Lower leg skin (tissue), 4 donors: ENCODE data around the gene VPS51. TPM values are rescaled to one million over a fixed set of nuclear protein-coding genes. Genes with fewer than 3 reads are reported as not detected.

Source experiments
- DNase-seq, 2 donors: peaks; one replicate each; pipeline ENCODE4 v3.0.0-alpha.2; 2019; ENCODE audit warnings: low spot score in 2 of 2
- H3K4me3 ChIP-seq: fragments of 200-600 bp; sonication (generic); 2 replicates; pipeline ENCODE4 v1.5.1; 2017; ENCODE audit warnings: mild to moderate bottlenecking, low read depth; ENCODE audit not compliant: poor library complexity, severe bottlenecking
- POLR2A ChIP-seq, 2 donors: fragments of 450-650 bp; IDR thresholded peaks; one replicate each; pipeline ENCODE4 v1.6.1; 2016 to 2017; ENCODE audit warnings: antibody characterized with exemption in 2 of 2, mild to moderate bottlenecking in 1 of 2, moderate library complexity in 1 of 2
- WGBS, 2 donors: methylation state at CpG; one replicate each; pipeline ENCODE4 v1.1.5; 2018; 5-methylcytosine and 5-hydroxymethylcytosine counted together
- intact Hi-C: fragments of 100-400 bp; cut with DNase I; formaldehyde crosslinking; loops from one replicate; pipeline ENCODE4 v1.15.0; 2023; ENCODE audit warnings: low total_unique reads
- total RNA-seq, 4 donors: library from RNA; depleted of rRNA; stranded (reverse); fragments of >200 nt; gene quantifications; one replicate each; pipeline ENCODE4 v1.1.0, GENCODE V29; 2016
- TF ChIP-seq, protein P1 (sequence below), 3 donors: fragments of 450-650 bp; IDR thresholded peaks; one replicate each; pipeline ENCODE4 v1.5.1; 2016; ENCODE audit warnings: antibody characterized with exemption in 3 of 3, mild to moderate bottlenecking in 3 of 3, moderate library complexity in 2 of 3

Gene VPS51
- total RNA-seq, 4 donors from 2014 or later: 373 to 932 (median 648) TPM

DNA sequence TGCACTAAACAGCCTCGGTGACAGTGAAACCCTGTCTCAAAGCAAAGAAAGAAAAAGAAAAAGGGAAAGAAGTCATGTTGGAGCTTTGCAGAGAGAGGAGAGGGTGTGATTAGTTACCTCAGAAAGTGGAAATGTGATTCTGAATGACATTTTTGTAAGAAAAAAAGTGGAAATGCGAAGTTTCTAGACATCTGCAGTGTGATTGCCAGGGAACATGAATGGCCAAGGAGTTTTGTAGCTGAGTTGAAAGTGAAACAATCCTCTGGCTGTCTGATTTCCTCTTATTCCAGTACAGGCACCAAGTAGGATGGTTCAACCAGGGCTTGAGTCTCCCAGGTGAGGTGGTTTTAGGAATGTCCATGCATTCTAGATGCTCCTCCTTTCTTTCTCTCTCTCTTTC is 56.1 kb downstream of the VPS51 start:
- TF ChIP-seq, protein P1, sequence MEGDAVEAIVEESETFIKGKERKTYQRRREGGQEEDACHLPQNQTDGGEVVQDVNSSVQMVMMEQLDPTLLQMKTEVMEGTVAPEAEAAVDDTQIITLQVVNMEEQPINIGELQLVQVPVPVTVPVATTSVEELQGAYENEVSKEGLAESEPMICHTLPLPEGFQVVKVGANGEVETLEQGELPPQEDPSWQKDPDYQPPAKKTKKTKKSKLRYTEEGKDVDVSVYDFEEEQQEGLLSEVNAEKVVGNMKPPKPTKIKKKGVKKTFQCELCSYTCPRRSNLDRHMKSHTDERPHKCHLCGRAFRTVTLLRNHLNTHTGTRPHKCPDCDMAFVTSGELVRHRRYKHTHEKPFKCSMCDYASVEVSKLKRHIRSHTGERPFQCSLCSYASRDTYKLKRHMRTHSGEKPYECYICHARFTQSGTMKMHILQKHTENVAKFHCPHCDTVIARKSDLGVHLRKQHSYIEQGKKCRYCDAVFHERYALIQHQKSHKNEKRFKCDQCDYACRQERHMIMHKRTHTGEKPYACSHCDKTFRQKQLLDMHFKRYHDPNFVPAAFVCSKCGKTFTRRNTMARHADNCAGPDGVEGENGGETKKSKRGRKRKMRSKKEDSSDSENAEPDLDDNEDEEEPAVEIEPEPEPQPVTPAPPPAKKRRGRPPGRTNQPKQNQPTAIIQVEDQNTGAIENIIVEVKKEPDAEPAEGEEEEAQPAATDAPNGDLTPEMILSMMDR (IDR thresholded peaks at IDR 0.05): no peak
- no peak for DNase-seq
- 64 to 68% methylated on average over 2 of the region's 2 CpGs for WGBS, 2 donors
- no peak overlapping the region for H3K4me3 ChIP-seq
- intact Hi-C loops: no loop called here

DNA sequence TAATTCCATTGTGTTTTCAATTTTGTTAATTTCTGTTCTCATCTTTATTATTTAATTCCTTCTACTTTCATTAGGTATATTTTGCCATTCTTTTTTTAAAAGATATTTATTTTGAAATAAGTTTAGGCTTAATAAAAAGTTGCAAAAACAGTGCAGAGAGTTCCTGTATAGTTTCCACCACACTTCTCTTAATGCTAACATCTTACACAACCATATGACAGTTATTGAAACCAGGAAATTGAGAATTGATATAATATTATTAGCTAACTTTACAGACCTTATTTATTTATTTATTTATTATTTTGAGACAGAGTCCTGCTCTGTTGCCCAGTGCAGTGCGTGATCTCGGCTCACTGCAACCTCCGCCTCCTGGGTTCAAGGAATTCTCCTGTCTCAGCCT is 60.2 kb downstream of the VPS51 start:
- no peak for DNase-seq
- 98% methylated on average over 3 of the region's 3 CpGs for WGBS, 2 donors
- no peak overlapping the region for H3K4me3 ChIP-seq
- no peak for TF ChIP-seq POLR2A (IDR thresholded peaks at IDR 0.05)
- TF ChIP-seq, protein P1 (IDR thresholded peaks at IDR 0.05): no peak
- intact Hi-C loops: no loop called here

DNA sequence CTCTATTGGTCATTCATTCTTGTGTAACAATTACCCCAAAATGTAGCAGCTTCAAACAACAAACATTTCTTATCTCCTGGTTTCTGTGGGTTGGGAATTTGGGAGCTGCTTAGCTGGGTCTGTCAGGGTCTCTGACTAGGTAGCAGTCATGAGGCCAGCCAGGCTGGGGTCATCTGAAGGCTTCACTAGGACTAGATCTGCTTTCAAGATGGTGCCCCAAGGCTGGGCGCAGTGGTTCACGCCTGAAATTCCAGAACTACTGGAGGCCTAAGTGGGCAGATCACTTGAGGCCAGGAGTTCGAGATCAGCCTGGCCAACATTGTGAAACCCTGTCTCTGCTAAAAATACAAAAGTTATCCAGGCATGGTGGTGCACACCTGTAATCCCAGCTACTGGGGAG is 60.9 kb downstream of the VPS51 start:
- intact Hi-C loops: no loop called here
- no peak overlapping the region for H3K4me3 ChIP-seq
- DNase-seq: no peak
- WGBS, 2 donors: 81 to 92% methylated on average over 3 of the region's 3 CpGs
- no peak for TF ChIP-seq POLR2A (IDR thresholded peaks at IDR 0.05)
- TF ChIP-seq, protein P1 (IDR thresholded peaks at IDR 0.05): no peak

GRCh38 chr11:65157336-65157735 is 61.3 kb downstream of the VPS51 start:
- no peak for DNase-seq
- no peak for TF ChIP-seq POLR2A (IDR thresholded peaks at IDR 0.05)
- TF ChIP-seq, protein P1 (IDR thresholded peaks at IDR 0.05): no peak
- no peak overlapping the region for H3K4me3 ChIP-seq
- intact Hi-C loops: no loop called here
- 76 to 83% methylated on average over 3 of the region's 3 CpGs for WGBS, 2 donors

DNA sequence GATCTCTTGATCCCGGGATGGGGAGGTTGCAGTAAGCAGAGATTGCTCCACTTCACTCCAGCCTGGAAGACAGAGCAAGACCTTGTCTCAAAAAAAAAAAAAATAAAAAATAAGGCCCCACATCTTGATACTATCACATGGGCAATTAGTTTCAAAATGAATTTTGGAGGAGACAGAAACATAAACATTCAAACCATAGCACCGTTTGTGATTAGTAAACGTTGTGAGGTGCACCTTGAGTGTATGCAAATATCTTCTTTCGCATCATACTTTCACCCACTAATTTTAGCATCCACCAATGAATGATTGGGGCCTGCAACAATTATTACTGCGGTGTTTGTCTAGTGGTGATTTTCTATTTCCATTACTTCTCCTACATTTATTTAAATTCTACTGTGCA is 63.0 kb downstream of the VPS51 start:
- DNase-seq: no peak
- WGBS, 2 donors: 81 to 83% methylated on average over 5 of the region's 5 CpGs
- no peak for TF ChIP-seq POLR2A (IDR thresholded peaks at IDR 0.05)
- TF ChIP-seq, protein P1 (IDR thresholded peaks at IDR 0.05): no peak
- intact Hi-C loops: no loop called here
- no peak overlapping the region for H3K4me3 ChIP-seq

DNA sequence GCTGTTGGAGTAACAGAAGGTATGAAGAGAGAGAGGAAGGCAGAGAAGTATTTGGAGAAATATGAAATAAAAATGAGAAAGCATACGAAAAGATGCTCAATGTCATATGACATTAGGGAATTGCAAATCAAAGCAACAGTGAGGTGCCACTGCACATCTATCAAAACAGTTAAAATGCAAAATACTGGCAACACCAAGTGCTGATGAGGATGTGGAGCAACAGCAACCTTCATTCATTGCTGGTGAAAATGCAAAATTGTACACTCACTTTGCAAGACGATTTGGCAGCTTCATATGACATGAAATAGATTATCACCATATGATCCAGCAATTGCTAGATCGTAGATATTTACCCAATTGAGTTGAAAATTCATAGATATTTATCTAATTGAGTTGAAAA is 64.6 kb downstream of the VPS51 start:
- intact Hi-C loops: no loop called here
- no peak for DNase-seq
- no peak overlapping the region for H3K4me3 ChIP-seq
- no peak for TF ChIP-seq POLR2A (IDR thresholded peaks at IDR 0.05)
- TF ChIP-seq, protein P1 (IDR thresholded peaks at IDR 0.05): no peak
- WGBS, 2 donors: 78 to 83% methylated on average over 3 of the region's 3 CpGs
